Caco-2 (cell line): ENCODE results near the gene DLG1. TPM values are rescaled to one million over a fixed set of nuclear protein-coding genes. Genes with fewer than 3 reads are reported as not detected.

Source experiments
- BruUV-seq: library from RNA; stranded (reverse); fragments of 400-500 nt; replicated peaks from 2 replicates; lab custom pipeline; 2021; lab: Mats Ljungman, UMichigan
- CTCF ChIA-PET: fragments of 300-600 bp; sonication (Branson Sonifier 250); formaldehyde crosslinking; loops from one replicate; lab custom pipeline; 2022; ENCODE audit warnings: antibody characterized with exemption; lab: Charles Lee
- POLR2A ChIA-PET: fragments of 300-600 bp; sonication (Branson Sonifier 250); formaldehyde crosslinking; loops from one replicate; lab custom pipeline; 2022; ENCODE audit warnings: antibody characterized with exemption; lab: Charles Lee
- DNase-seq, 2 experiments: peaks; one replicate each; pipeline versions ENCODE4 v3.0.0 to v3.0.0-alpha.2; 2020 to 2022
- H3K27me3 ChIP-seq: replicated peaks from 2 replicates; pipeline ENCODE4 v1.6.0; 2011; ENCODE audit warnings: low read length; ENCODE audit not compliant: control insufficient read depth, insufficient read depth
- H3K36me3 ChIP-seq: 2 replicates; pipeline ENCODE4 v1.5.1; 2011; ENCODE audit warnings: low read length; ENCODE audit not compliant: control insufficient read depth, insufficient read depth
- H3K4me1 ChIP-seq: fragments of 250-450 bp; sonication (Bioruptor Pico); 2 replicates; pipeline ENCODE4 v1.5.1; 2020; ENCODE audit warnings: mild to moderate bottlenecking
- H3K4me3 ChIP-seq: 2 replicates; pipeline ENCODE4 v1.5.1; 2011; ENCODE audit warnings: low read depth, mild to moderate bottlenecking, control low read depth, low read length
- H3K9me3 ChIP-seq: fragments of 250-450 bp; sonication (Bioruptor Pico); 2 replicates; pipeline ENCODE4 v1.5.1; 2020; ENCODE audit warnings: mild to moderate bottlenecking, moderate library complexity
- H3K27ac Mint-ChIP-seq: one replicate; pipeline ENCODE4 v1.8.0; 2022; ENCODE audit warnings: mixed read lengths; ENCODE audit not compliant: unreplicated experiment
- H3K27me3 Mint-ChIP-seq: one replicate; pipeline ENCODE4 v1.8.0; 2022; ENCODE audit warnings: mixed read lengths; ENCODE audit not compliant: insufficient read depth, unreplicated experiment
- H3K36me3 Mint-ChIP-seq: one replicate; pipeline ENCODE4 v1.8.0; 2022; ENCODE audit warnings: mild to moderate bottlenecking, mixed read lengths; ENCODE audit not compliant: insufficient read depth, unreplicated experiment
- H3K4me1 Mint-ChIP-seq: one replicate; pipeline ENCODE4 v1.8.0; 2022; ENCODE audit warnings: low read depth, mixed read lengths; ENCODE audit not compliant: unreplicated experiment
- H3K4me3 Mint-ChIP-seq: one replicate; pipeline ENCODE4 v1.8.0; 2022; ENCODE audit warnings: mild to moderate bottlenecking, moderate library complexity, mixed read lengths; ENCODE audit not compliant: unreplicated experiment
- H3K9me3 Mint-ChIP-seq: one replicate; pipeline ENCODE4 v1.8.0; 2022; ENCODE audit warnings: mixed read lengths; ENCODE audit not compliant: unreplicated experiment
- CTCF ChIP-seq, 2 experiments: fragments of 200-600 bp in 1 of 2; IDR thresholded peaks; 1 replicate in 1 of 2; 2 replicates in 1 of 2; pipeline versions ENCODE4 v1.5.1 to v1.8.0; 2011 to 2022; ENCODE audit warnings: antibody characterized with exemption in 1 of 2, control low read depth in 1 of 2, inconsistent platforms in 1 of 2, low read depth in 1 of 2, low read length in 1 of 2, mild to moderate bottlenecking in 1 of 2, moderate library complexity in 1 of 2; ENCODE audit not compliant: insufficient read depth in 1 of 2, severe bottlenecking in 1 of 2, unreplicated experiment in 1 of 2
- intact Hi-C: fragments of 100-400 bp; cut with micrococcal nuclease; formaldehyde crosslinking; loops from one replicate; pipeline ENCODE4 v1.10.0; 2022; ENCODE audit not compliant: unreplicated experiment
- total RNA-seq: library from RNA; stranded (reverse); gene quantifications from 2 replicates; pipeline ENCODE4 v1.2.3, GENCODE V29; 2022

Gene DLG1
- total RNA-seq, 1 experiment from 2014 or later, result 167 TPM

DNA sequence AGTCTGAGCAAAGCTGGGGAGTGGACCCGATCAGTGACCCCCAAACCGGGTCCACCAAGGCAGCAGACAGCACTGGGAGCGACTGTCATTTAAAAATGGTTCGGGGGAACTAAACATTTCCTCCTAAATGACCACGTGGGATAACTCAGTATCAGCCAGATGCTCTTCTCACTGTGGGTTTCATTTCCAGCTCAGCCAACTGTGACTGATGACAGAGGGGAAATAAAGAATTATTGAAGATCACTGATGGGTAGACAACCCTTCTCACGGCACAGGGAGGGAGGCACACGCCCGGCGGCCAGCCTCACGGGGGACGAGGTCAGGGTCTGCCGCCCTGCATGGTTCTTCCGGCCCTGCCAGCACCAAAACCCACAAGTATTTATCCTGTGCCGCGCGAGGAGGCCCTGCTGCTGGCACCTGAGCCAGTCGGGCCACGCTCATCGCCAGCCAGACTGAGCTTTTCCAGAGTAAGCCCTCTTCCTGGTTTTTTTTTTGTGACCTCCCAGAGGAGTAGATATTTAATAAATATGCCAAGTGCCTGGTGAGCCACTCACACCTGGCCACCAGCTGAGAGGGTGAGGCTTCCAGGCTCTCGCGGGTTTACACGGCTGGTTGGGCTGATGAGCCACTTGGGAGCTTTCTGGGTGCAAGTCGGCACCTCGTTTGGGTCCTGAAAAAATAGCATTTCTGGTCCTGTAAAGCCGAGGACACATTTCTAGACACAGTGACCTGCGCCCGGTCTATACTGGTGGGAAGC, 275.0 kb downstream of the DLG1 start:
- Histone ChIP-seq H3K36me3 (no peaks in the 10 kb centered on the region), H3K27me3 (no peaks in the 10 kb centered on the region), H3K9me3 (no peaks in the 10 kb centered on the region), H3K4me1 (peaks cover 4% of the 10 kb centered on the region; the same call in 1 of the 2 replicates), H3K4me3 (no peak overlapping the region)
- H3K36me3 Mint-ChIP-seq, result peaks cover 21% of the 10 kb centered on the region
- intact Hi-C loops, result no loop called here
- no peak for TF ChIP-seq CTCF (IDR thresholded peaks at IDR 0.05; ENCODE audit: insufficient read depth in 1 of 2, low read depth in 1 of 2, low read length in 1 of 2, severe bottlenecking in 1 of 2, unreplicated experiment in 1 of 2)
- ChIA-PET POLR2A (no interaction called here), CTCF (interaction anchor here (0.6 kb wide), 1 partner anchor 156 kb away, joined by 7 read pairs; no protein-coding TSS in a partner anchor)
- BruUV-seq, result no TSS peak
- H3K4me1 Mint-ChIP-seq, result no peaks in the 10 kb centered on the region
- peak in 1 of 2 experiments; percentile 14 for DNase-seq
- no peak overlapping the region for H3K4me3 Mint-ChIP-seq
- no peaks in the 10 kb centered on the region for H3K9me3 Mint-ChIP-seq
- no peaks in the 10 kb centered on the region for H3K27me3 Mint-ChIP-seq
- H3K27ac Mint-ChIP-seq, result no peak overlapping the region

GRCh38 chr3:197022405-197023231, 275.8 kb downstream of the DLG1 start:
- Histone ChIP-seq H3K4me3 (no peak overlapping the region), H3K36me3 (no peaks in the 10 kb centered on the region), H3K27me3 (no peaks in the 10 kb centered on the region), H3K9me3 (no peaks in the 10 kb centered on the region), H3K4me1 (no peaks in the 10 kb centered on the region)
- Mint-ChIP-seq H3K4me1 (no peaks in the 10 kb centered on the region), H3K27ac (no peak overlapping the region), H3K4me3 (no peak overlapping the region), H3K36me3 (peaks cover 16% of the 10 kb centered on the region), H3K27me3 (no peaks in the 10 kb centered on the region), H3K9me3 (no peaks in the 10 kb centered on the region)
- no peak for TF ChIP-seq CTCF (IDR thresholded peaks at IDR 0.05; ENCODE audit: insufficient read depth in 1 of 2, low read depth in 1 of 2, low read length in 1 of 2, severe bottlenecking in 1 of 2, unreplicated experiment in 1 of 2)
- ChIA-PET POLR2A (no interaction called here), CTCF (interaction anchor here (0.6 kb wide), 2 partner anchors 148 to 155 kb away, joined by 3 to 7 read pairs; no protein-coding TSS in a partner anchor)
- BruUV-seq, result no TSS peak
- peak in 1 of 2 experiments; percentile 19 for DNase-seq
- intact Hi-C loops, result no loop called here

- peak in 1 of 2 experiments; percentile 20 for DNase-seq
- BruUV-seq, result no TSS peak
- intact Hi-C loops, result no loop called here
- no peaks in the 10 kb centered on the region for H3K4me1 ChIP-seq
- TF ChIP-seq CTCF (IDR thresholded peaks at IDR 0.05; ENCODE audit: insufficient read depth in 1 of 2, low read depth in 1 of 2, low read length in 1 of 2, severe bottlenecking in 1 of 2, unreplicated experiment in 1 of 2), result no peak
- POLR2A ChIA-PET, result no interaction called here
- H3K27me3 ChIP-seq, result no peaks in the 10 kb centered on the region
- Mint-ChIP-seq H3K27ac (no peak overlapping the region), H3K9me3 (no peaks in the 10 kb centered on the region), H3K4me1 (no peaks in the 10 kb centered on the region), H3K27me3 (no peaks in the 10 kb centered on the region), H3K36me3 (peaks cover 16% of the 10 kb centered on the region), H3K4me3 (no peak overlapping the region)
- CTCF ChIA-PET, result no interaction called here
- H3K4me3 ChIP-seq, result no peak overlapping the region
- no peaks in the 10 kb centered on the region for H3K36me3 ChIP-seq
- H3K9me3 ChIP-seq, result no peaks in the 10 kb centered on the region
Observed at GRCh38 chr3:197021729-197022404, 276.5 kb downstream of the DLG1 start.
